ENCODE results near the gene EREG. TPM values are rescaled to one million over a fixed set of nuclear protein-coding genes. Genes with fewer than 3 reads are reported as not detected.

The EREG gene
- total RNA-seq, 4 donors from 2014 or later, result under 0.01 to 0.13 (median under 0.01) TPM; not detected in 1

DNA sequence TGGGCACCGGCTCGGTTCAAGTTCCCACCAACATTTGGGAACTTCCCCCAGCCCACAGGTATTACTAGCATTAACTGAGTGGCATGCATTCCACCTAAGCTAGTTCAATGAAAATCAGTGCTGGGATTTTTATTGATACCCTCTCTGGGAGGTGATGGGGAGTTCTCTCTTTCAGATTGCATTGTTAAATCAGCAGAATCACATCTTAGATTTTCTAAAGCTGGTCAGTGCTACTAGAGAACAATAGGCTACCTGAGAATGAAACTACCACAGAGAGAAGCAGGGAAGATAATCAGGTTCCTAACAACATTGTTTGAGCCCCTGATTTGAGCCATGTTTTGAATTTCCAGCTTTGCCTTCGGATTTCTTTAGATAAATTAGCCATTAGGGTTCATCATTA lies 40.7 kb upstream of the EREG start:
- Histone ChIP-seq H3K4me1 (no peaks in the 10 kb centered on the region), H3K27me3 (no peaks in the 10 kb centered on the region), H3K27ac (no peak overlapping the region), H3K4me3 (replicated peaks in 1 of 3) (no peak overlapping the region), H3K36me3 (no peaks in the 10 kb centered on the region), H3K9me3 (no peaks in the 10 kb centered on the region)
- intact Hi-C loops (cut with DNase I), result no loop called here
- no peak for TF ChIP-seq CTCF (IDR thresholded peaks at IDR 0.05)
- TF ChIP-seq POLR2A (IDR thresholded peaks at IDR 0.05), result no peak
- no peak for DNase-seq
- 75 to 85% methylated on average over 3 of the region's 3 CpGs for WGBS, 2 donors

DNA sequence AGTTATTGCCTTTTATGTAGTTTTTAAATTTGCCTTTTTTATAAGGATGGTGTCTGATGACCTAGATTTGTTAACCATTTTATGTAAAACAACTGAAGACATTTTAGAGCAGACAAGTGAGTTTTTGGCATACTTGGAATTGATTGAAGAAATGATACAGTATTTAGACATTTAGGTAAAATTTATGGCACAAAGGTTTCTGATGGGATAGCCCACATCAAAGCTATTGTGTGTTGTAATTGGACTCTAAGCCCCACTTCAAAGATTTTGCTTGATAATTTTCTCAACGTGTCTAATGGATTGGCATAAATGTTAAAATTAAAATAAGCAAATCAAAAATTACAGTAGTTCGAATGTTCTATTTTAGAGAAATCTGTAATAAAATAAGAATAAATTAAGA lies 39.1 kb upstream of the EREG start:
- TF ChIP-seq CTCF (IDR thresholded peaks at IDR 0.05) (no peak), POLR2A (IDR thresholded peaks at IDR 0.05) (no peak)
- DNase-seq, result no peak
- Histone ChIP-seq H3K27me3 (no peaks in the 10 kb centered on the region), H3K9me3 (no peaks in the 10 kb centered on the region), H3K36me3 (no peaks in the 10 kb centered on the region), H3K4me1 (no peaks in the 10 kb centered on the region), H3K27ac (no peak overlapping the region), H3K4me3 (replicated peaks in 1 of 3) (no peak overlapping the region)
- intact Hi-C loops (cut with DNase I), result no loop called here
- WGBS, 2 donors, result 85 to 91% methylated on average over 2 of the region's 2 CpGs

- H3K4me3 ChIP-seq (replicated peaks in 1 of 3), result no peak overlapping the region
- no peaks in the 10 kb centered on the region for H3K36me3 ChIP-seq
- DNase-seq, result no peak
- WGBS, 2 donors, result 75 to 76% methylated on average over 3 of the region's 3 CpGs
- no peaks in the 10 kb centered on the region for H3K27me3 ChIP-seq
- TF ChIP-seq CTCF (IDR thresholded peaks at IDR 0.05) (no peak), POLR2A (IDR thresholded peaks at IDR 0.05) (no peak)
- H3K4me1 ChIP-seq, result no peaks in the 10 kb centered on the region
- H3K27ac ChIP-seq, result no peak overlapping the region
- intact Hi-C loops (cut with DNase I), result no loop called here
- no peaks in the 10 kb centered on the region for H3K9me3 ChIP-seq
These were observed 37.2 kb upstream of the EREG start for GRCh38 chr4:74327762-74328161.

GRCh38 chr4:74328501-74328900 lies 36.4 kb upstream of the EREG start:
- no peak for DNase-seq
- Histone ChIP-seq H3K4me3 (replicated peaks in 1 of 3) (no peak overlapping the region), H3K27ac (no peak overlapping the region), H3K27me3 (no peaks in the 10 kb centered on the region), H3K36me3 (no peaks in the 10 kb centered on the region), H3K9me3 (no peaks in the 10 kb centered on the region), H3K4me1 (no peaks in the 10 kb centered on the region)
- 91 to 92% methylated on average over 1 of the region's 1 CpG for WGBS, 2 donors
- TF ChIP-seq CTCF (IDR thresholded peaks at IDR 0.05) (no peak), POLR2A (IDR thresholded peaks at IDR 0.05) (no peak)
- intact Hi-C loops (cut with DNase I), result no loop called here

DNA sequence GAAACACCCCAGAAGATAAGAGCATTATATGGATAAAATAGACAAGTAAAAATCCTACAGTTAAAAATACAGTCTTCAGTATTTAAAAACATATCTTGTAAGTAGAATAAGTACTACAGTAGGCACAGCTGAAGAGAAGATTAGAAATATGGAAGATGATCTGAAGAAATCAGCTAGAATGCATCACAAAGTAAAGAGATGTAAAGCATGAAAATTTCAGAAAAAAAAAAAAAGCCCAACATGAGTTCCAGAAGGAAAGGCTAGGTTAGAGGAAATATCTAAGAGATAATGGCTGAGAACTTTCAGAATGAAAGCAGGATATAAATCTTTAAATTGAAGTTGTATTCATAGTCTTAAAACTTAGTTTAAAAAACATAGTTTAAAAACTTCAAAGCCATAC lies 35.6 kb upstream of the EREG start:
- Histone ChIP-seq H3K27ac (no peak overlapping the region), H3K36me3 (no peaks in the 10 kb centered on the region), H3K27me3 (no peaks in the 10 kb centered on the region), H3K4me1 (no peaks in the 10 kb centered on the region), H3K4me3 (replicated peaks in 1 of 3) (no peak overlapping the region), H3K9me3 (no peaks in the 10 kb centered on the region)
- intact Hi-C loops (cut with DNase I), result no loop called here
- DNase-seq, result no peak
- TF ChIP-seq CTCF (IDR thresholded peaks at IDR 0.05) (no peak), POLR2A (IDR thresholded peaks at IDR 0.05) (no peak)

All from thyroid gland (tissue), 4 donors.